NCI-H82 (cell line): ENCODE results near the gene VSTM4.

ENCODE experiments used
- DNase-seq: peaks from one replicate; lab custom pipeline; 2025; lab: John Stamatoyannopoulos, UW

Gene VSTM4

GRCh38 chr10:49007129-49007528 is 108.2 kb downstream of the VSTM4 start:
- DNase-seq: no peak

- no peak for DNase-seq
Observed at GRCh38 chr10:49005270-49005669, 110.1 kb downstream of the VSTM4 start.

GRCh38 chr10:49001870-49002672 is 113.3 kb downstream of the VSTM4 start:
- no peak for DNase-seq

GRCh38 chr10:49001402-49001801 is 113.9 kb downstream of the VSTM4 start:
- peak; percentile 4 for DNase-seq

- no peak for DNase-seq
Observed at GRCh38 chr10:49000437-49001398, 114.6 kb downstream of the VSTM4 start.

GRCh38 chr10:48999346-48999745 is 116.0 kb downstream of the VSTM4 start:
- no peak for DNase-seq

GRCh38 chr10:48996329-48996728 is 119.0 kb downstream of the VSTM4 start:
- DNase-seq: no peak

- DNase-seq: no peak
Observed at GRCh38 chr10:48993627-48994026, 121.7 kb downstream of the VSTM4 start.

- DNase-seq: no peak
Observed at GRCh38 chr10:48990226-48990625, 125.1 kb downstream of the VSTM4 start.

- no peak for DNase-seq
Observed at GRCh38 chr10:48985621-48986158, 129.6 kb downstream of the VSTM4 start.

- no peak for DNase-seq
Observed at GRCh38 chr10:48983648-48984351, 131.5 kb downstream of the VSTM4 start.

- no peak for DNase-seq
Observed at GRCh38 chr10:48982584-48982983, 132.7 kb downstream of the VSTM4 start.

- peak; percentile 50 for DNase-seq
Observed at GRCh38 chr10:48981310-48981907, 133.9 kb downstream of the VSTM4 start.

- DNase-seq: no peak
Observed at GRCh38 chr10:48978318-48978717, 137.0 kb downstream of the VSTM4 start.

- peak; percentile 0 for DNase-seq
Observed at GRCh38 chr10:48976196-48976595, 139.1 kb downstream of the VSTM4 start.

GRCh38 chr10:48974510-48975156 is 140.7 kb downstream of the VSTM4 start:
- DNase-seq: no peak

- DNase-seq: no peak
Observed at GRCh38 chr10:48973065-48973464, 142.3 kb downstream of the VSTM4 start.

- DNase-seq: no peak
Observed at GRCh38 chr10:48970654-48971053, 144.7 kb downstream of the VSTM4 start.

- no peak for DNase-seq
Observed at GRCh38 chr10:48970046-48970445, 145.3 kb downstream of the VSTM4 start.

GRCh38 chr10:48968036-48968435 is 147.3 kb downstream of the VSTM4 start:
- no peak for DNase-seq

- no peak for DNase-seq
Observed at GRCh38 chr10:48965460-48965859, 149.9 kb downstream of the VSTM4 start.
